ENCODE results near the gene TM2D1.
"Not testable (repeated sequence)": the region's sequence is repeated elsewhere in the genome, so short reads cannot be mapped to it uniquely, and the experiment has no call there.

Gene TM2D1

GRCh38 chr1:61740751-61741700, 16.1 kb upstream of the TM2D1 start:
- no peak overlapping the region for H3K4me3 ChIP-seq (ENCODE audit: low read depth, low read length)
- TF ChIP-seq MYC (IDR thresholded peaks at IDR 0.05; ENCODE audit: low read depth, low read length) = no peak
- no peak for TF ChIP-seq MAX (IDR thresholded peaks at IDR 0.05; ENCODE audit: low read depth, low read length)
- no peak for TF ChIP-seq CTCF (IDR thresholded peaks at IDR 0.05; ENCODE audit: low read depth, low read length)
- TF ChIP-seq POLR2A (IDR thresholded peaks at IDR 0.05; ENCODE audit: extremely low read depth, insufficient read length) = no peak
- DNase-seq (ENCODE audit: low read depth) = no peak

- DNase-seq (ENCODE audit: low read depth) = no peak
- no peak for TF ChIP-seq MYC (IDR thresholded peaks at IDR 0.05; ENCODE audit: low read depth, low read length)
- TF ChIP-seq MAX (IDR thresholded peaks at IDR 0.05; ENCODE audit: low read depth, low read length) = no peak
- TF ChIP-seq POLR2A (IDR thresholded peaks at IDR 0.05; ENCODE audit: extremely low read depth, insufficient read length) = no peak
- no peak for TF ChIP-seq CTCF (IDR thresholded peaks at IDR 0.05; ENCODE audit: low read depth, low read length)
- H3K4me3 ChIP-seq (ENCODE audit: low read depth, low read length) = no peak overlapping the region
Measured at GRCh38 chr1:61732726-61733125, 7.8 kb upstream of the TM2D1 start.

- not testable (repeated sequence) for H3K4me3 ChIP-seq (ENCODE audit: low read depth, low read length); DNase-seq (ENCODE audit: low read depth)
Measured at GRCh38 chr1:61730679-61731078, 5.7 kb upstream of the TM2D1 start.

- H3K4me3 ChIP-seq (ENCODE audit: low read depth, low read length) = no peak overlapping the region
- no peak for TF ChIP-seq POLR2A (IDR thresholded peaks at IDR 0.05; ENCODE audit: extremely low read depth, insufficient read length)
- no peak for TF ChIP-seq CTCF (IDR thresholded peaks at IDR 0.05; ENCODE audit: low read depth, low read length)
- TF ChIP-seq MYC (IDR thresholded peaks at IDR 0.05; ENCODE audit: low read depth, low read length) = no peak
- no peak for TF ChIP-seq MAX (IDR thresholded peaks at IDR 0.05; ENCODE audit: low read depth, low read length)
- DNase-seq (ENCODE audit: low read depth) = no peak
Measured at GRCh38 chr1:61727544-61727943, 2.6 kb upstream of the TM2D1 start.

- H3K4me3 ChIP-seq (ENCODE audit: low read depth, low read length) = peak overlapping the region; percentile 99
- TF ChIP-seq POLR2A (IDR thresholded peaks at IDR 0.05; ENCODE audit: extremely low read depth, insufficient read length) = no peak
- no peak for DNase-seq (ENCODE audit: low read depth)
Measured at GRCh38 chr1:61724506-61724812, 482 bp downstream of the TM2D1 start.

GRCh38 chr1:61718996-61719663, 5.8 kb downstream of the TM2D1 start:
- not testable (repeated sequence) for H3K4me3 ChIP-seq (ENCODE audit: low read depth, low read length); DNase-seq (ENCODE audit: low read depth)

- H3K4me3 ChIP-seq (ENCODE audit: low read depth, low read length) = no peak overlapping the region
- DNase-seq (ENCODE audit: low read depth) = no peak
- TF ChIP-seq POLR2A (IDR thresholded peaks at IDR 0.05; ENCODE audit: extremely low read depth, insufficient read length) (no peak), CTCF (IDR thresholded peaks at IDR 0.05; ENCODE audit: low read depth, low read length) (no peak), MYC (IDR thresholded peaks at IDR 0.05; ENCODE audit: low read depth, low read length) (no peak), MAX (IDR thresholded peaks at IDR 0.05; ENCODE audit: low read depth, low read length) (no peak)
Measured at GRCh38 chr1:61711969-61712368, 13.0 kb downstream of the TM2D1 start.

GRCh38 chr1:61711257-61711656, 13.7 kb downstream of the TM2D1 start:
- H3K4me3 ChIP-seq (ENCODE audit: low read depth, low read length); DNase-seq (ENCODE audit: low read depth): not testable (repeated sequence)
